ENCODE data around the gene AP5S1. TPM values are rescaled to one million over a fixed set of nuclear protein-coding genes. Genes with fewer than 3 reads are reported as not detected.
A peak's percentile ranks its signal among the peaks of the same experiment; 100 is the strongest.

The AP5S1 gene
- total and polyA plus RNA-seq, 9 of the 15 experiments (the other 6 are each of a cell fraction or from before 2014, with no cell fraction given): 2.6 to 8.8 (median 4.4) TPM

- TF ChIP-seq REST (IDR thresholded peaks at IDR 0.05; ENCODE audit: borderline replicate concordance) (peak; percentile 76), REST (CRISPR knock-in tag; IDR thresholded peaks at IDR 0.05; ENCODE audit: low read depth) (peak; percentile 79), FOXK1 (CRISPR knock-in tag; IDR thresholded peaks at IDR 0.05; ENCODE audit: borderline replicate concordance) (peak; percentile 76; the same call in 1 of the 2 replicates), DDX20 (tag; IDR thresholded peaks at IDR 0.05; ENCODE audit: low read depth) (no peak), SP1 (CRISPR knock-in tag; IDR thresholded peaks at IDR 0.05) (peak; percentile 85), ARID4B (CRISPR knock-in tag; IDR thresholded peaks at IDR 0.05) (peak; percentile 87), TAF15 (IDR thresholded peaks at IDR 0.05; ENCODE audit: low read depth, low read length) (no peak), IRF2 (CRISPR knock-in tag; IDR thresholded peaks at IDR 0.05) (peak; percentile 16; the same call in 1 of the 2 replicates), E2F4 (CRISPR knock-in tag; IDR thresholded peaks at IDR 0.05; ENCODE audit: low read depth) (peak; percentile 75; the same call in 1 of the 2 replicates), HMGN3 (IDR thresholded peaks at IDR 0.05; ENCODE audit: borderline replicate concordance, extremely low read depth, insufficient read length, low read depth, low read length) (peak; percentile 81)
These were observed at the start of gene AP5S1 (continued) for GRCh38 chr20:3820048-3820900.

Measured in K562 (cell line).